Thymus (tissue), 11 donors: ENCODE data around the gene GARNL3. TPM values are rescaled to one million over a fixed set of nuclear protein-coding genes. Genes with fewer than 3 reads are reported as not detected.
A peak's percentile ranks its signal among the peaks of the same experiment; 100 is the strongest.

Experiments
- DNase-seq, 9 donors: peaks; one replicate each; pipeline ENCODE4 v3.0.0-alpha.2; 2013; ENCODE audit warnings: low spot score in 9 of 9, low read depth in 6 of 9, missing footprints in 1 of 9
- H3K27ac ChIP-seq, 2 donors: one replicate each; pipeline ENCODE4 v1.5.1; 2013; ENCODE audit warnings: control low read depth in 1 of 2, low read depth in 1 of 2, low read length in 1 of 2, mild to moderate bottlenecking in 1 of 2, moderate library complexity in 1 of 2
- H3K27me3 ChIP-seq, 2 donors: one replicate each; pipeline ENCODE4 v1.5.1; 2013; ENCODE audit warnings: low read length in 1 of 2; ENCODE audit not compliant: control insufficient read depth in 2 of 2, insufficient read depth in 1 of 2
- H3K36me3 ChIP-seq, 2 donors: one replicate each; pipeline ENCODE4 v1.5.1; 2013; ENCODE audit warnings: low read length in 1 of 2, mild to moderate bottlenecking in 1 of 2, moderate library complexity in 1 of 2; ENCODE audit not compliant: control insufficient read depth in 2 of 2, insufficient read depth in 2 of 2
- H3K4me1 ChIP-seq, 2 donors: one replicate each; pipeline ENCODE4 v1.5.1; 2013; ENCODE audit warnings: low read length in 2 of 2; ENCODE audit not compliant: control insufficient read depth in 2 of 2, insufficient read depth in 2 of 2
- H3K4me3 ChIP-seq, 2 donors: one replicate each; pipeline ENCODE4 v1.5.1; 2013; ENCODE audit warnings: low read length in 2 of 2, control low read depth in 1 of 2, mild to moderate bottlenecking in 1 of 2
- H3K9me3 ChIP-seq, 2 donors: one replicate each; pipeline ENCODE4 v1.5.1; 2013; ENCODE audit warnings: low read length in 1 of 2, mild to moderate bottlenecking in 1 of 2; ENCODE audit not compliant: control insufficient read depth in 2 of 2, insufficient read depth in 1 of 2
- WGBS: extraction: QIAGEN DNeasy Blood & Tissue Kit; methylation state at CpG from one replicate; pipeline ENCODE4 v1.1.7; 2013; 5-methylcytosine and 5-hydroxymethylcytosine counted together
- polyA plus RNA-seq: library from polyadenylated mRNA; stranded (reverse); fragments of 200-250 nt; gene quantifications from one replicate; pipeline ENCODE4 v1.2.3, GENCODE V29; 2013
- total RNA-seq: library from RNA; stranded (reverse); fragments of 120-200 nt; gene quantifications from one replicate; pipeline ENCODE4 v1.2.4, GENCODE V29; 2013
- donor health status: healthy.

Gene GARNL3
- total and polyA plus RNA-seq, 2 donors, result 1.5 to 2.2 TPM

GRCh38 chr9:127430415-127430814, 165.8 kb downstream of the GARNL3 start:
- peaks cover 37 to 40% of the 10 kb centered on the region in 2 donors for H3K36me3 ChIP-seq
- H3K4me1 ChIP-seq, result peaks cover 0 to 4% of the 10 kb centered on the region in 2 donors
- 97% methylated on average over 8 of the region's 8 CpGs for WGBS
- H3K27ac ChIP-seq, result no peak overlapping the region
- DNase-seq, result no peak
- no peaks in the 10 kb centered on the region for H3K9me3 ChIP-seq
- H3K27me3 ChIP-seq, result no peaks in the 10 kb centered on the region
- no peak overlapping the region for H3K4me3 ChIP-seq

- Histone ChIP-seq H3K4me3 (no peak overlapping the region), H3K27ac (no peak overlapping the region), H3K9me3 (no peaks in the 10 kb centered on the region), H3K4me1 (no peaks in the 10 kb centered on the region), H3K36me3 (peaks cover 76 to 84% of the 10 kb centered on the region in 2 donors), H3K27me3 (no peaks in the 10 kb centered on the region)
- peak in 1 of 9 donors; percentile 19 for DNase-seq
- WGBS, result 86% methylated on average over 12 of the region's 12 CpGs
These were observed 173.1 kb downstream of the GARNL3 start for GRCh38 chr9:127437497-127438264.

- H3K9me3 ChIP-seq, result no peaks in the 10 kb centered on the region
- peaks cover 74 to 83% of the 10 kb centered on the region in 2 donors for H3K36me3 ChIP-seq
- no peaks in the 10 kb centered on the region for H3K27me3 ChIP-seq
- WGBS, result 98% methylated on average over 9 of the region's 9 CpGs
- no peak overlapping the region for H3K4me3 ChIP-seq
- no peak for DNase-seq
- no peaks in the 10 kb centered on the region for H3K4me1 ChIP-seq
- H3K27ac ChIP-seq, result no peak overlapping the region
These were observed 173.8 kb downstream of the GARNL3 start for GRCh38 chr9:127438394-127438793.

Other genes with a start within 250 kb of the GARNL3 start
- gene ANGPTL2, start 142.1 kb upstream of the GARNL3 start, total RNA-seq, result 3.2 TPM
- gene ANGPTL2, start 142.1 kb upstream of the GARNL3 start, polyA plus RNA-seq, result 3.1 TPM
- 3.6 TPM for gene SLC2A8, start 132.4 kb downstream of the GARNL3 start, total RNA-seq
- 7.8 TPM for gene SLC2A8, start 132.4 kb downstream of the GARNL3 start, polyA plus RNA-seq
- 8.8 TPM for gene ZNF79, start 159.6 kb downstream of the GARNL3 start, total RNA-seq
- 3.3 TPM for gene ZNF79, start 159.6 kb downstream of the GARNL3 start, polyA plus RNA-seq
- 2,447 TPM for gene RPL12, start 186.6 kb downstream of the GARNL3 start, total RNA-seq
- gene RPL12, start 186.6 kb downstream of the GARNL3 start, polyA plus RNA-seq, result 3,757 TPM
- gene LRSAM1, start 186.7 kb downstream of the GARNL3 start, total RNA-seq, result 4.1 TPM
- 24.1 TPM for gene LRSAM1, start 186.7 kb downstream of the GARNL3 start, polyA plus RNA-seq